Measurements from ENCODE around the gene NTM.
"Not testable (repeated sequence)": the region's sequence is repeated elsewhere in the genome, so short reads cannot be mapped to it uniquely, and the experiment has no call there.

The NTM gene

GRCh38 chr11:131483877-131484276 is 113.5 kb downstream of the NTM start:
- POLR2A ChIA-PET: no interaction called here
- DNase-seq (ENCODE audit: extremely low spot score): no peak
- CTCF ChIA-PET: no interaction called here
- no peak for TF ChIP-seq CTBP1 (IDR thresholded peaks at IDR 0.05; ENCODE audit: borderline replicate concordance)
- TF ChIP-seq FOXM1 (IDR thresholded peaks at IDR 0.05; ENCODE audit: borderline replicate concordance): no peak

GRCh38 chr11:131486100-131486499 is 115.7 kb downstream of the NTM start:
- CTCF ChIA-PET: no interaction called here
- POLR2A ChIA-PET: no interaction called here
- DNase-seq (ENCODE audit: extremely low spot score): no peak
- TF ChIP-seq CTBP1 (IDR thresholded peaks at IDR 0.05; ENCODE audit: borderline replicate concordance) (no peak), ARNT (IDR thresholded peaks at IDR 0.05) (no peak), ZNF384 (IDR thresholded peaks at IDR 0.05) (no peak), FOXK2 (IDR thresholded peaks at IDR 0.05) (no peak), BHLHE40 (IDR thresholded peaks at IDR 0.05; ENCODE audit: borderline replicate concordance) (no peak), FOXA1 (IDR thresholded peaks at IDR 0.05) (no peak), L3MBTL2 (conservative IDR thresholded peaks at IDR 0.05) (no peak), TARDBP (IDR thresholded peaks at IDR 0.05) (no peak), FOXM1 (IDR thresholded peaks at IDR 0.05; ENCODE audit: borderline replicate concordance) (no peak), LEF1 (IDR thresholded peaks at IDR 0.05; ENCODE audit: borderline replicate concordance) (no peak), SUZ12 (IDR thresholded peaks at IDR 0.05) (no peak)

- CTCF ChIA-PET: no interaction called here
- TF ChIP-seq TARDBP (IDR thresholded peaks at IDR 0.05): no peak
- TF ChIP-seq ARNT (IDR thresholded peaks at IDR 0.05): no peak
- TF ChIP-seq NFRKB (IDR thresholded peaks at IDR 0.05): no peak
- TF ChIP-seq CTBP1 (IDR thresholded peaks at IDR 0.05; ENCODE audit: borderline replicate concordance): no peak
- TF ChIP-seq PKNOX1 (IDR thresholded peaks at IDR 0.05): no peak
- TF ChIP-seq ELF4 (IDR thresholded peaks at IDR 0.05): no peak
- DNase-seq (ENCODE audit: extremely low spot score): no peak
- POLR2A ChIA-PET: interaction anchor here (0.5 kb wide), 1 partner anchor 440 kb away, joined by 3 read pairs; no protein-coding TSS in a partner anchor
Measured at GRCh38 chr11:131486937-131487635, 116.7 kb downstream of the NTM start.

GRCh38 chr11:131488238-131488637 is 117.8 kb downstream of the NTM start:
- TF ChIP-seq FOXK2 (IDR thresholded peaks at IDR 0.05) (no peak), FOXM1 (IDR thresholded peaks at IDR 0.05; ENCODE audit: borderline replicate concordance) (no peak), SUZ12 (IDR thresholded peaks at IDR 0.05) (no peak), NFRKB (IDR thresholded peaks at IDR 0.05) (no peak), LEF1 (IDR thresholded peaks at IDR 0.05; ENCODE audit: borderline replicate concordance) (no peak), HDGF (IDR thresholded peaks at IDR 0.05; ENCODE audit: borderline replicate concordance) (no peak), PKNOX1 (IDR thresholded peaks at IDR 0.05) (no peak), ELF4 (IDR thresholded peaks at IDR 0.05) (no peak), ZNF384 (IDR thresholded peaks at IDR 0.05) (no peak), FOXA1 (IDR thresholded peaks at IDR 0.05) (no peak), SP1 (IDR thresholded peaks at IDR 0.05) (no peak), ARNT (IDR thresholded peaks at IDR 0.05) (no peak), CTBP1 (IDR thresholded peaks at IDR 0.05; ENCODE audit: borderline replicate concordance) (no peak), L3MBTL2 (conservative IDR thresholded peaks at IDR 0.05) (no peak), TARDBP (IDR thresholded peaks at IDR 0.05) (no peak), BHLHE40 (IDR thresholded peaks at IDR 0.05; ENCODE audit: borderline replicate concordance) (no peak)
- ChIA-PET CTCF (no interaction called here), POLR2A (no interaction called here)
- no peak for DNase-seq (ENCODE audit: extremely low spot score)

GRCh38 chr11:131491503-131491902 is 121.1 kb downstream of the NTM start:
- no peak for DNase-seq (ENCODE audit: extremely low spot score)
- TF ChIP-seq SP1 (IDR thresholded peaks at IDR 0.05): no peak
- TF ChIP-seq FOXA1 (IDR thresholded peaks at IDR 0.05): no peak
- no peak for TF ChIP-seq TARDBP (IDR thresholded peaks at IDR 0.05)
- no peak for TF ChIP-seq L3MBTL2 (conservative IDR thresholded peaks at IDR 0.05)
- TF ChIP-seq FOXM1 (IDR thresholded peaks at IDR 0.05; ENCODE audit: borderline replicate concordance): no peak
- TF ChIP-seq SUZ12 (IDR thresholded peaks at IDR 0.05): no peak
- TF ChIP-seq ARNT (IDR thresholded peaks at IDR 0.05): no peak
- no peak for TF ChIP-seq ELF4 (IDR thresholded peaks at IDR 0.05)
- TF ChIP-seq CTBP1 (IDR thresholded peaks at IDR 0.05; ENCODE audit: borderline replicate concordance): no peak
- TF ChIP-seq NFRKB (IDR thresholded peaks at IDR 0.05): no peak
- TF ChIP-seq PKNOX1 (IDR thresholded peaks at IDR 0.05): no peak
- no peak for TF ChIP-seq BHLHE40 (IDR thresholded peaks at IDR 0.05; ENCODE audit: borderline replicate concordance)
- TF ChIP-seq FOXK2 (IDR thresholded peaks at IDR 0.05): no peak
- TF ChIP-seq ZNF384 (IDR thresholded peaks at IDR 0.05): no peak
- no peak for TF ChIP-seq LEF1 (IDR thresholded peaks at IDR 0.05; ENCODE audit: borderline replicate concordance)
- TF ChIP-seq HDGF (IDR thresholded peaks at IDR 0.05; ENCODE audit: borderline replicate concordance): no peak
- CTCF ChIA-PET: no interaction called here
- POLR2A ChIA-PET: no interaction called here

GRCh38 chr11:131495423-131495822 is 125.0 kb downstream of the NTM start:
- ChIA-PET CTCF (no interaction called here), POLR2A (no interaction called here)
- no peak for DNase-seq (ENCODE audit: extremely low spot score)
- TF ChIP-seq PKNOX1 (IDR thresholded peaks at IDR 0.05): no peak
- TF ChIP-seq LEF1 (IDR thresholded peaks at IDR 0.05; ENCODE audit: borderline replicate concordance): no peak

GRCh38 chr11:131497686-131498085 is 127.3 kb downstream of the NTM start:
- POLR2A ChIA-PET; DNase-seq (ENCODE audit: extremely low spot score); CTCF ChIA-PET: not testable (repeated sequence)
